NCI-H187 treated with DMSO at 0.1 percent for 48 hours (cell line): ENCODE data around the gene PEDS1.
"Not testable (repeated sequence)": the region's sequence is repeated elsewhere in the genome, so short reads cannot be mapped to it uniquely, and the experiment has no call there.

ENCODE experiments used
- DNase-seq: peaks from one replicate; lab custom pipeline; 2025; lab: John Stamatoyannopoulos, UW

Gene PEDS1

DNA sequence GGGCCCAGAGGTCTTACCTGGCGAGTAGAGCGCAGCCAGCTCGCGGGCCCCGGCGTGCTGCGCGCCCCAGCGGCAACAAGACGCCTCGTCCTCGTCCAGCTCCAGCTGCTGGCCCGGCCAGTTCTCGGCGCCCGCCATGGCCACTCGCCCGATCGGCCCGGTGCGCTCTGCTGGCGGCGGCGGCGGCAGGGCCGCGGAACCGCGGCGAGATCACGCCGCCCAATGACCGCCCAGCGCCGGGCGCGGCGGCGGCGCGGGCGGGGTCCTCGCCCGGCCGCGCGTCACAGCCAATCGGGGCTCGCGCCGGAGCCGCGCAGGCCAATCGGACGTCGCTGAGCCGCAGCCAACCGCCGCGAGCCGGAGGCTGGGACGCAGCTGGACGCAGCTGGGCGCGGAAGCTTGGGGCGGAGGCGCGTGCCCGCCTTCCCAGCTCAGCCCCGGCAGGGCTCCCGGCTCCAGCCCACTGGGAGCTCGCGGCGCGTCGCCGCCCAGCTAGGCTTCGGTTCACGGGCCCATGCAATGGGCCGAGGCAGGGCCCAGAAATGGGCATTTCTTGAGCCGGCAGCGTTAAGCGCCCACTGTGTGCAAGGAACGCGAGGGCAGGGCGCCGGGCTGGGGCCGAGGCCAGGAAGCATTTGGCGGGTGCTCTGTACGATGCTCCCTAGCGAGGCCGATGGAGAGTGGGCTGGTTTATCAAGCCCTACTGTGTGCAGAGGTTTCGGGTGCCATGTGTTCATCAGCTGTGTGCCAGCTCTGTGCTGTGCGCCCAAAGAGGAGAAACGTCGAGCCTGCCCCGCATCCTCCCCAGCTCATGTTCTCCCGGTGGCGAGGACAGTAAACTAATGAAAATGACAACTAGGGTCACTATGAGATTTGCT, at the start of gene PEDS1:
Gene PEDS1 (minus strand): TSS at position 224 of the 878 bp plus-strand sequence. CDS start 86 bp downstream, at position 138.
- no peak for DNase-seq

DNA sequence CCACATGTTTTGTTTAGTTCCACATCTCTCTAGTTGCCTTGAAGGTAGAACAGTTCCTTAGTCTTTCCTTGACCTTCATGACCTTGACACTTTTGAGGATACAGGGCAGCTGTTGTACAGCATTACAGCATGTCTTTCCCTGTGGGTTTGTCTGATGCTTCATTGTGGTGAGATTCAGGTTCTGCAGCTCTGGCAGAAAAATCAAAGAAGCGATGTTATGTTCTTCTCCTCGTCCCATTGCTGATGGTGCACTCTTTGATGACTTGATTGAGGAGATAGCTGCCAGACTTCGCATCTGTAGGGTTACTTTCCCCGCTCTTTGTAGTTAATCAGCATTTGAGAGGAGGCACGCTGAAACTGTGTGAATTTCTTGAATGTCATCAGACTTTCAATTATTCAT, 49.2 kb upstream of the PEDS1 start:
- DNase-seq, result no peak

DNA sequence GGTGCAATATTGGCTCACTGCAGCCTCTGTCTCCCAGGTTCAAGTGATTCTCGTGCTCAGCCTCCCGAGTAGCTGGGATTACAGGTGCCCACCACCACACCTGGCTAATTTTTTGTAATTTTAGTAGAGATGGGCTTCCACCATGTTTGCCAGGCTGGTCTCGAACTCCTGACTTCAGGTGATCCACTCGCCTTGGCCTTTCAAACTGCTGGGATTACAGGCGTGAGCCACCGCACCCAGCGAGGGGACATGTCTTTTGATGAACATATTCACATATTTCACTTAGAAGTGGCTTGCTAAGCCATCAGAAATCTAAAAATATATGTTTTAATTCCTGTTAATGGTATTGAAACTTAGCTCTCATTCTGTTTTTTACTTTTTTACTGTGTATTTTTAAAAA, 48.2 kb upstream of the PEDS1 start:
- not testable (repeated sequence) for DNase-seq

DNA sequence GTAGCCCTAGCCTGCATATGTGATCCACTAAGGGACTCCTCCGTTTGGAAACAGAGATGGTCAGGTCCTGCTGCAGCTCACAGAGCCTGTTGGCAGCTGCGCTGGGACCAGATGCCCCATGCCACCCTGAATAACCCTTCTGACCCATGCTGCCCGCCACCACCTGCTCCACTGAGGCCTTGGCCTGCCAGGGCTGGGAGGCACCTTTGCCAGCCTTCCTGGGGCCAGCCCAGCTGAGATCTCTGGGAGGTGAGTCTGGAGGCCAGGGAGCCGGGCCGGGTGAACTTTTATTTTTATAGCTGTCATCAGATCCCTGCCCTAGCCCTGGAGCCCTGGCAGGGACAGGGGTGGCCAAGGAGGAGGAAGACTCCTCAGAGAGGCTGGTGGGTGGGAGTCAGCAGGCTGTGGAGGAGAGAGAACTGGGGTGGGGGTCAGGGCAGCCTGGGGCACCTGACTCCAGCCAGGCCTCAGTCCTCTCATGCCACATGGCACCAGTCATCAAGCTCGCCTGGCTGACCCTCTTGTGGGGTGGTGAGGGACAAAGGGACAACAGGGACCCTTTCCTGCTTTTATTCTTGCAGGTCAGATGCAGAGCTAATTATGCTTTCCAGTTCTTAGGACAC, 47.1 kb upstream of the PEDS1 start:
- DNase-seq, result no peak

DNA sequence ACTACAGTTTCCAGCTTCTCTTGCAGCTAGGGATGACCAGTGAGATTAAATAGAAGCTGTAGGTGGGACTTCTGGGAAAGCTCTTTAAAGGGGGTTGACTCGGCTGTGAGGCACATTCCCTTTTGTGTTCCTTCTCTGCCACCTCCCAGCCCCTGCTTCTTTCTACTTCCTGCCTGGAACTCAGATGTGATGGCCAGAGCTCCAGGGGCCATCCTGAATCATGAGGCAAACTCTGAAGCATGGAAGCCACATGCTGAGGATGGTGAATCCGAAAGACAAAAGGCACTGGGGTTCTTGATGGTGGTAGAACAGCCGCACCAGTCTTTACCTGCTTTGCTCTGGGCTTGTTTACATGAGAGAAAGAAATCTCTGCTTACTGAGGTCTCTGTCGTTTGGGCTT, 46.2 kb upstream of the PEDS1 start:
- DNase-seq, result no peak

DNA sequence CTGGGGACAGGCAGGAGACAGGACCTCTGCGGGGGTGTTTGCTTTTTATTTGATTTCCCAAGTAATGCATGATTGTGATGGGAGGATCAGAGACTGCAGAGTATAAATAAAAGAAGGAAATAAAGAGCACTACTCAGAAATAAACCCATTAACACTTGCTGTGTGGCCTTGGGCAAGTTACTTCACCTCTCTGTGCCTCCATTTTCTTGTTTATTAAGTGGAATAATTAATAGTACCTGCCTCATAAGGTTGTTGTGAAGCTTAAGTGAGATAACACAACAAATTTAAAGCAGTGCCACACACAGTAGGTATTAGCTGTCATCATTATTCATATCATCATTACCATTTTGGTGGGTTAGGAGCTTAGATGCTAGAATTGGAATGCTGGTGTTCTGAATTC, 45.2 kb upstream of the PEDS1 start:
- no peak for DNase-seq

DNA sequence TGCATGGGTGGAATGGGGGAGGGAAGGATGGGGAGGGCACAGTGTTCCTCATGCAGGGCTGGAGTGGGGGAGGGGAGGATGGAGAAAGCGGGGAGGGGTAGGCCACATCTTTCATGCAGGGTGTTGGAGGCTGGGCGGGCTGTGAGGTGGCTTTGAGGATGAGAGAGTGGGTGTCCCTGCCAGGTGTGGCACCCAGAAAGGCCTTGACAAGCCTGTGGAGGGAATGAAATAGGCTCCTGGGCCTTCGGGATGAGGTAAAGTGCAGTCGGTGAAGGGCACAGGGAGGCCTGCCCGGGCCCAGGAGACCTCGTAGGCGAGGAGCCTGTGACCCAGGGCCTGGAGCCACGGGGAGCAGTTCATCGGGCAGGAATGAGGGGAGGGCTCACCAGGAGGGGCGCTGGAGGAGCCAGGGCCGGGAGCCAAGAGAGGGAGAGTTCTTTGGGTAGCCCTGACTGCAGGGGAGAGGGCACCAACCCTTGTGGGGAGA, 44.7 kb upstream of the PEDS1 start:
- no peak for DNase-seq

DNA sequence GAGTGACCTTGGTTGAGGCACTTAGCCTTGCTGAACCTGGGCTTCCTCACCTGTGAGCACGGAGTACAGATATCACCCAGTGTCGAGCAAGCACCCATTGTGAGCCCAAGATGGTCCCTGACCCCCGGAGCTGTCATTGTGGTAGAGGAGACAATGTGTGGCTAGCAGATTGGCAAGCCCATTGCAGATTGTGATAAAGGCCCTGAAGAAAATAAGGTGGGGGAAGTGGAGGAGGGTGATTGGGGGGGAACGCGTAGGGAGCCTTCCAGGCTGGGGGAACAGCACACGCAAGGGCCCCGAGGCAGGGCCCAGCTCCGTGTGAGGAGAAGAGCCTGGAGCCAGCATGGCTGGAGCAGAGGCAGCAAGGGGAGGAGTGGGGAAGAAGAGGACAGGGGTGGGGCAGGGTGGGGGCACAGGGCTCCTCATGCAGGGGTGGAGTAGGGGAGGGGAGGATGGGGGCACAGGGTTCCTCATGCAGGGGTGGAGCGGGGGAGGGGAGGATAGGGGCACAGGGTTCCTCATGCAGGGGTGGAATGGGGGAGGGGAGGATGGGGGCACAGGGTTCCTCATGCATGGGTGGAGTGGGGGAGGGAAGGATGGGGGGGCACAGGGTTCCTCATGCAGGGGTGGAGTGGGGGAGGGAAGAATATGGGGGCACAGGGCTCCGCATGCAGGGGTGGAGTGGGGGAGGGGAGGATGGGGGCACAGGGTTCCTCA, 44.1 kb upstream of the PEDS1 start:
- no peak for DNase-seq

DNA sequence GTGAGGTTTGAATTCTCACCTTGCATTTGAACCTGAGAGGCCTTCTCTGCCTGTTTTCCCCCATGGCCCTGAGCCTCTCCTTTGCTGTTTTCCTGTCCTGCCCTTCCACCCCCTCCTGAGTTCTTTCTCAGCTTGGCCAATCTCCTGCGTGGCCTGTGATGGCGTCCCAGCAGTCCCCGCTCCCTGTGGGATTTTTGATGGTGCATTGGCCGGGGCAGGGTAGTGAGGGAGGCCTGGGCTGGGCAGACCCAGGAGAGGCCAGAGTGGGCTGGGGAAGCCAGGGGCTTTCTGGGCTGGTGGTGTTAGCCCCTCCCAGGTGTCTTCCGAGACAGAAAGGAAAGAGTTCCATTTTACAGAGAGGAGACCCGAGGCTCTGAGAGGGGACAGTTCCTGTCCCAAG, 43.4 kb upstream of the PEDS1 start:
- DNase-seq, result no peak

DNA sequence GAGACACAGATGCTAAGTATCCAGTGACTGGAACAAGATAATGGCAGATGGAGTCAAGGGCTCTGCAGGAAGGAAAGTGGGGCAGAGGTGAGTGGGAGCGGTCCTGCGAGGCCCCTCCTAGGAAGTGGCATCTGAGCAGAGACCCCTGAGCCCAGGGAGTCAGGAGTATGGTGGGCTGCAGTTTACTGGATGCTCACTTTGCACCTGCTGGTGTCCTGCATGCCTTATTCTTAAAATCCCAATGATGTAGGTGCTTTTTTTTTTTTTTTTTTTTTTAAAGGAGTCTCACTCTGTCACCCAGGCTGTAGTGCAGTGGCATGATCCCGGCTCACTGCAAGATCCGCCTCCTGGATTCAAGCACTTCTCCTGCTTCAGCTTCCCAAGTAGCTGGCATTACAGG, 42.7 kb upstream of the PEDS1 start:
- DNase-seq, result no peak

DNA sequence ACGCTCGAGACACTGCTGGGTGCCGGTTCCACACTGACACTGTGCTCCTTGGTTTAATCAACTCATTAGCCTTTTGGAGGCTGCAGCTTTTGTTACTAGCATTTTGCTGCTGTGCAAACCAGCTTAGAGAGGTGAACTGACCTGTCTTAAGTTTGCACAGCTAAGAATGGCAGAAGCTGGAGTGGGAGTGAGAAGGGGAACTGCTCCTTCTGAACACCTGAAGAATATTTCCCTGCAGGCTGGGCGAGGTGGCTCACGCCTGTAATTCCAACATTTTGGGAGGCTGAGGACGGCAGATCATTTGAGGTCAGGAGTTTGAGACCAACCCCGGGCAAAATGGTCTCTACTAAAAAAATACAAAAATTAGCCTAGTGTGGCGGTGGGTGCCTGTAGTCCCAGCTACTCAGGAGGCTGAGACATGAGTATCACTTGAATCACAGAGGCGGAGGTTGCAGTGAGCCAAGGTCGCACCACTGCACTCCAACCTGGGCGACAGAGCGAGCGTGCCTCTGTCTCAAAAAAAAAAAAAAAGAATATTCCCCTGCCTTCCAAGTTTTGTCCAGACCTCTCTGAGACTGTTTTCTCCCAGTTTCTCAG, 42.1 kb upstream of the PEDS1 start:
- no peak for DNase-seq

DNA sequence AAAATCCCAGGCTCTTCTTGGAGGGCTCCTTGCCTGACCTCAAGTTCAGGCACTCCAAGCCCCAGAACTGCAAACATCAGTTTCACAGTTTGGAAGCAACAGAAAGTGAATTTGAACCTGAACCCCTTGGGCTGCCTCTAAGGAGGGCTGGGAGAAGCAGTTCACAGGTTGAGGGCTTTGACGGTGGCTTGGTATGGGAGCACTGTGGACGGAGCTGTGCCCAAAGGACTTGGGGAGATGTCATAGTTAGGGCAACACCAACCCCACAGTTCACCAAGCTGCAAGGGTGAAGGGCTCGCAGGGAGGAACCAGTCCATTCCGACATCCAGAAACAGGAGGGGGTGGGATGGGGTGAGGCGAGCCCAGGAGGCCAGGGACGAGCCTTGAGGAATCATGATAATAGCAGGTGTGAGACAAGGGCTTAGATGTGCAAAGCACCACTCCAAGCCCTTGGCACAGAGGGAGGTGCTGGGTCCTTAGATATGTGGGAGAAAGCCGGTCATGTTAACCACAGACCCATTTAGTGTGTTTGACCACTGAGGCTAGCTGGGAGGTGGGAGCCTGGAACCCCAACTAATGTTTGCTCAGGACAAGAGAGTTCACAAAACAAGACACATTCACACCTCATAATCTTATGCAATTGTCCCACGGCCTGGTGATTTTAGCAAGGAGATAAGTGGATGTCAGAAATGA, 41.5 kb upstream of the PEDS1 start:
- no peak for DNase-seq

DNA sequence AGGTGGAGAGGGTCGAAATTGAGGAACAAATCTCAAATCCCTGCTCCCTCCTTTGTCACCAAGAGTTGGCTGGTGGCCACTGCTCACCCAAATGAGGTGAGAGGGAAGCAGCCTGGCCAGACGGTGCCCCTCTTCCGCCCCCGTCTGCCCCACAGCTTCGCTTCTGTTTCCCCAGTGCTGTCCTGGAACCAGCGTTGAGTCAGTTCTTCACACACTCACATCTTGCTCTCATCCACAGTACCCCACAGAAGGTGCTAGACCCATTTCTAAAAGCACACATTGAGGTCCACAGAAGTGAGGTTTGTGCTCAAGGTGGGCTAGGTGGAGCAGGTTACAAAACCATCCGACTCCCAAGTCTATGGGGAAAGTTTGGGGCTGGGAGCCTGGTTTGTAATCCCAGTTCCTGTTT, 40.9 kb upstream of the PEDS1 start:
- DNase-seq, result no peak

DNA sequence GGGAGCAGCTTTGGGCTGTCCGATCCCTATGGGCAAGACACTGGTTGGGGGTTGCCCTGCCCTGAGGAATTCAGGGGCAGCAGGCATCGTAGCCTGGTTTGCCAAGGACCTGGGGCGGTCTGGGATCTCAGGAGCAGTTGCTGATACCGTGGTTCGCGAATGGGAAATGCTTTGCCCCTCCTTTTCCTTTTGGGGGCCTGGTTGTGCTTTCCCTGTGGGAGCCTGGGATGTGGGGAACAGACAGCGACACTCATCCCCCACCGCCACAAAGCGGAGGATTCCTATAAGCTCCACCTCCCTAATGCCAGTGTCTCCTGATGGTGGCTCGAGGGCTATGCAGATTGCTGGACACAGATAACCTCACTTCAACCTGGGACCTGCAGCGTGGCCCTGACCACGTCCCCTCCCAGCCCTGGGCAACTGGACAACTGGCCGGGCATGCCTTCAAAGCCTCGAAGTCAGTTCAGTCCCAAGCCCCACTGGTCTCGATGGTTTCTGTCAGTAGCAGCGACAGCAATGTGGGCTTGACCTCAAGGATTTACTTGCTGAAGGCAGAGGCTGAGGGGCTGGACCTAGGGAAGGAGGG, 40.4 kb upstream of the PEDS1 start:
- DNase-seq, result no peak

DNA sequence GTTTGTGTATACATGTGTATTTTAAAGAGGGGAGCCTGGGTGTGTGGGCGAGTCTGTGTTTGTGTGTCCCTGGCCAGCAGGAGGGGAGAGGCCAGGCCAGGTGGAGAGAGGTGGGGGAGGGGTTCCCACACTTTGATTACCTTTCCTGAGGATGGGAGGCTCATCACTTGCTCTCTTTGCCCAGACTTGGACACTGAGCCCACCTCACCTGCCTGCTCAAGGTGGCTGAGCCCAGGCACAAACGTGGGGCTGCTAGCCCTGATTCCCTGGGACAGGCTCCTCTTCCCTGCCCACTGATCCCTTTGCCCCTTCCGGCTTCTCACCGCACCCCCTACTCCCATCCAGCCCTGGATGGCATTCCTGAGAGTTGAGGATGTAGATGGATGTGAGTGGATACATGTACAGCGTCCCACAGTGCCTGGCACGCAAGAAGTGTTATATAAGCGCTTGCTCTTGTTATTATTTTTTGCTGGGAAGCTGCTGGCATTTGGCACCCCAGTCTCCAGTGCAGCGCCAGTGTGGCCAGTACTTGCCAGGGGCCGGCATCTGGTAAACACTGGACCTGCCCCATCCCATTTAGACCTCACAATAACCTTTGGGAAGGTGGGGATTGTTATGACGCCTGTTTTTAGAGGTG, 39.8 kb upstream of the PEDS1 start:
- no peak for DNase-seq

DNA sequence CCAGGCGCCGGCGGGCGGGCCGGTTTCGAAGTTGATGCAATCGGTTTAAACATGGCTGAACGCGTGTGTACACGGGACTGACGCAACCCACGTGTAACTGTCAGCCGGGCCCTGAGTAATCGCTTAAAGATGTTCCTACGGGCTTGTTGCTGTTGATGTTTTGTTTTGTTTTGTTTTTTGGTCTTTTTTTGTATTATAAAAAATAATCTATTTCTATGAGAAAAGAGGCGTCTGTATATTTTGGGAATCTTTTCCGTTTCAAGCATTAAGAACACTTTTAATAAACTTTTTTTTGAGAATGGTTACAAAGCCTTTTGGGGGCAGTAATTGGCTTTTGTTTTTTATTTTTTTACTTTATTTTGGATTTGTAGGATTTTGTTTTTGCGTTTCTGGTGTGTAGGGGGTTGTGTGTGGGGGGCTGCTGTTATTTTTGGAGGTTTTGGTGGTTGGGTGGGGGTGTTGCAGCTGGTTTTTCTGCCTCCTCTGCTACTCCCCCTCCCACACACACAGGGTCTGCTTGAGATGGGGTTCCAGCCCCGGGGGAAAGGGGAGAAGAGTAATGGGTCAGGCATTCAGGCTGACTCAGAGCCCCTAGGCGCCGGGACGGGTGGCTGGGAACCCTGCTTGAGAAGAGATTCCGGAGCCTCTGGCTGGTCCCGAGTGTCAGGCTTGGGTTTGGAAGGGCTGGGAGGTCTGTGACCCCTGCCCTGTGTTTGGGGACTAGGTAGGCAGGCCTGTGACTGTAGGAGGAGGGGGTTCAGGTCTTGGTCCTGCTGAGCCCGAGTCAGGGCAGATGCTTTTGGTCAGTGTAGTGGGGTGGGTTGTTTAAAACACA, 39.1 kb upstream of the PEDS1 start:
- no peak for DNase-seq

DNA sequence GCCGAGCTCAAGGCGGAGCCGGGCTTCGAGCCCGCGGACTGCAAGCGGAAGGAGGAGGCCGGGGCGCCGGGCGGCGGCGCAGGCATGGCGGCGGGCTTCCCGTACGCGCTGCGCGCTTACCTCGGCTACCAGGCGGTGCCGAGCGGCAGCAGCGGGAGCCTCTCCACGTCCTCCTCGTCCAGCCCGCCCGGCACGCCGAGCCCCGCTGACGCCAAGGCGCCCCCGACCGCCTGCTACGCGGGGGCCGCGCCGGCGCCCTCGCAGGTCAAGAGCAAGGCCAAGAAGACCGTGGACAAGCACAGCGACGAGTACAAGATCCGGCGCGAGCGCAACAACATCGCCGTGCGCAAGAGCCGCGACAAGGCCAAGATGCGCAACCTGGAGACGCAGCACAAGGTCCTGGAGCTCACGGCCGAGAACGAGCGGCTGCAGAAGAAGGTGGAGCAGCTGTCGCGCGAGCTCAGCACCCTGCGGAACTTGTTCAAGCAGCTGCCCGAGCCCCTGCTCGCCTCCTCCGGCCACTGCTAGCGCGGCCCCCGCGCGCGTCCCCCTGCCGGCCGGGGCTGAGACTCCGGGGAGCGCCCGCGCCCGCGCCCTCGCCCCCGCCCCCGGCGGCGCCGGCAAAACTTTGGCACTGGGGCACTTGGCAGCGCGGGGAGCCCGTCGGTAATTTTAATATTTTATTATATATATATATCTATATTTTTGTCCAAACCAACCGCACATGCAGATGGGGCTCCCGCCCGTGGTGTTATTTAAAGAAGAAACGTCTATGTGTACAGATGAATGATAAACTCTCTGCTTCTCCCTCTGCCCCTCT, 38.2 kb upstream of the PEDS1 start:
- no peak for DNase-seq

DNA sequence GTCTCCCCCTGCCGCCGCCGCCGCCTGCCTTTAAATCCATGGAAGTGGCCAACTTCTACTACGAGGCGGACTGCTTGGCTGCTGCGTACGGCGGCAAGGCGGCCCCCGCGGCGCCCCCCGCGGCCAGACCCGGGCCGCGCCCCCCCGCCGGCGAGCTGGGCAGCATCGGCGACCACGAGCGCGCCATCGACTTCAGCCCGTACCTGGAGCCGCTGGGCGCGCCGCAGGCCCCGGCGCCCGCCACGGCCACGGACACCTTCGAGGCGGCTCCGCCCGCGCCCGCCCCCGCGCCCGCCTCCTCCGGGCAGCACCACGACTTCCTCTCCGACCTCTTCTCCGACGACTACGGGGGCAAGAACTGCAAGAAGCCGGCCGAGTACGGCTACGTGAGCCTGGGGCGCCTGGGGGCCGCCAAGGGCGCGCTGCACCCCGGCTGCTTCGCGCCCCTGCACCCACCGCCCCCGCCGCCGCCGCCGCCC, 37.6 kb upstream of the PEDS1 start:
- DNase-seq, result no peak
